ENCODE data around the gene TEX261.

The TEX261 gene

DNA sequence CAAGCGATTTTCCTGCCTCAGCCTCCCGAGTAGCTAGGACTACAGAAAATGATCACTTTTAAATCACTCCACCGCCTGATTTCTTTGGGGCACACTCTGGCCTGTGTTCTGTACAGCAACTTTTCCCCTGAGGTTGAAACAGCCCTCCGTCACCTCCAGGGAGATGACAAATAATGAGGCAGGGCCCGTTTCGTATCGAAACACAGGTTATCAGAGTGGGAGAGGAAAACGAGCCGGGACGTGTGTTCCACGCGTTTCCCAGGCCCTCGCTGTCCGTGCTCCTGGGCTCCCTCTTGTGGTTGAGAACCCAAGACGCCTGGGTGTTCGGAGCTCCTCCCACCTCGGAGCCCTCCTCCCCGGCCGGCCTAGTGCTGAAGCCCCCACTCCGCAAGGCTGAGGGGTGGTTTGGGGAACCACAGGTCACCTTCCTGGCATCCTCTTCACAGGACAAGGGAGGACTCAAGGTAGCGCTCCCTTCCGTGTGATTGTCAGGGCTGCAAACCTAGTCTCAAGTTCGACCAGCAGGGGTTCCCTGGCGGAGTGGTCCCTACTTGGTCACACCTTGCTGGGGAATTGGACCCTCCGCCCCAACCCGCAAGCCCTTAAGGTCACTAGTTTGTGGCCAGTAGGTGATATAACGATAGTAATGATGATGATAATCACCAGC is 46.2 kb downstream of the TEX261 start:
- Histone ChIP-seq H4K20me1 (ENCODE audit: insufficient read depth, low read length) (no peaks in the 10 kb centered on the region), H3K27me3 (ENCODE audit: insufficient read depth, low read length, poor library complexity) (no peaks in the 10 kb centered on the region)

DNA sequence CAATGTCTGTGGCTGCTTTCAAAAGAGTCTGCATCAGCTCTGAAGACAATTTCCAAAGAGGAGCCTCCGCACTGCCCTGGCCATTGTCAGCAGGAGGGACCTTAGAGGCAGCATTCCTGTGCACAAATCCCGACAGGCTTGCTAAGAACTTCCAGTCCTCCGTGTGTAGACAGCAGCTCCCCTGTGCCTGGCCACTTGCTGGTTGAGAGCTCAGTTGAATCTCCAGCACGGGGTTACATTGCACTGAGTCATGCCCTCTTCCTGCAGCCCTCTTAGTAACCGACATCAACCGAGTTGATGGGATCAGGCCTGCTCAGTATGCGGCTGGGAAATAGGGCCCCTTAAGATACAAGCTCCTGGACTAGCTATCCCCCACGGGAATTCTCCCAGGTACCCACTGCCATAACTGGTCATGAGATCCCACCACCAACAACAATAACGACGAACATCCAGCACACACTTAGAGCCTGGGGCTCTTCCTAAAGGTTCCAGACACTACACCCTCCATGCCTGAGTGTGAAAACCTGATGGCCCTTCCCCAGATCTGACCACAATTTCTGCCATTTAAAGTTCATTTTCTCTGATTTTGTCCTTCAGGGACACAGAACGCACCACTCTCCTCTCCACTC is 47.0 kb downstream of the TEX261 start:
- Histone ChIP-seq H4K20me1 (ENCODE audit: insufficient read depth, low read length) (no peaks in the 10 kb centered on the region), H3K4me1 (ENCODE audit: insufficient read depth, low read length) (peaks cover 29% of the 10 kb centered on the region), H3K9me3 (ENCODE audit: insufficient read depth, low read length, severe bottlenecking) (no peaks in the 10 kb centered on the region), H2AFZ (ENCODE audit: low read depth, low read length) (peak overlapping the region; percentile 86), H3K27ac (ENCODE audit: low read length) (peak overlapping the region; percentile 41), H3K27me3 (ENCODE audit: insufficient read depth, low read length, poor library complexity) (no peaks in the 10 kb centered on the region), H3K4me2 (ENCODE audit: insufficient read depth, low read length) (peak overlapping the region; percentile 56), H3K9ac (ENCODE audit: low read depth, low read length) (peak overlapping the region; percentile 49), H3K79me2 (ENCODE audit: insufficient read depth, low read length) (no peaks in the 10 kb centered on the region; the same call in 1 of the 2 replicates), H3K36me3 (ENCODE audit: insufficient read depth, low read length) (no peaks in the 10 kb centered on the region), H3K4me3 (ENCODE audit: low read depth in 1 of 2, low read length in 2 of 2) (peak overlapping the region; percentile 9 to 61; a peak in 3 of 4 replicates)
- TF ChIP-seq, protein P1, sequence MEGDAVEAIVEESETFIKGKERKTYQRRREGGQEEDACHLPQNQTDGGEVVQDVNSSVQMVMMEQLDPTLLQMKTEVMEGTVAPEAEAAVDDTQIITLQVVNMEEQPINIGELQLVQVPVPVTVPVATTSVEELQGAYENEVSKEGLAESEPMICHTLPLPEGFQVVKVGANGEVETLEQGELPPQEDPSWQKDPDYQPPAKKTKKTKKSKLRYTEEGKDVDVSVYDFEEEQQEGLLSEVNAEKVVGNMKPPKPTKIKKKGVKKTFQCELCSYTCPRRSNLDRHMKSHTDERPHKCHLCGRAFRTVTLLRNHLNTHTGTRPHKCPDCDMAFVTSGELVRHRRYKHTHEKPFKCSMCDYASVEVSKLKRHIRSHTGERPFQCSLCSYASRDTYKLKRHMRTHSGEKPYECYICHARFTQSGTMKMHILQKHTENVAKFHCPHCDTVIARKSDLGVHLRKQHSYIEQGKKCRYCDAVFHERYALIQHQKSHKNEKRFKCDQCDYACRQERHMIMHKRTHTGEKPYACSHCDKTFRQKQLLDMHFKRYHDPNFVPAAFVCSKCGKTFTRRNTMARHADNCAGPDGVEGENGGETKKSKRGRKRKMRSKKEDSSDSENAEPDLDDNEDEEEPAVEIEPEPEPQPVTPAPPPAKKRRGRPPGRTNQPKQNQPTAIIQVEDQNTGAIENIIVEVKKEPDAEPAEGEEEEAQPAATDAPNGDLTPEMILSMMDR (IDR thresholded peaks at IDR 0.05; ENCODE audit: borderline replicate concordance, extremely low read depth, low read length, poor library complexity, severe bottlenecking): no peak
- no peak for TF ChIP-seq EZH2 (IDR thresholded peaks at IDR 0.05; ENCODE audit: borderline replicate concordance, low read depth, low read length, severe bottlenecking)
- DNase-seq: peak; percentile 53
- peak; percentile 76 for ATAC-seq (ENCODE audit: insufficient read depth, low read depth)

More for the DNA sequence above, 46.2 kb downstream of the TEX261 start:
- Histone ChIP-seq H3K9ac (ENCODE audit: low read depth, low read length) (peak overlapping the region; percentile 49), H3K36me3 (ENCODE audit: insufficient read depth, low read length) (no peaks in the 10 kb centered on the region), H3K79me2 (ENCODE audit: insufficient read depth, low read length) (no peaks in the 10 kb centered on the region; the same call in 1 of the 2 replicates), H3K4me1 (ENCODE audit: insufficient read depth, low read length) (peaks cover 29% of the 10 kb centered on the region), H3K4me3 (ENCODE audit: low read depth in 1 of 2, low read length in 2 of 2) (peak overlapping the region; percentile 9 to 61; a peak in 3 of 4 replicates), H3K4me2 (ENCODE audit: insufficient read depth, low read length) (peak overlapping the region; percentile 56), H3K9me3 (ENCODE audit: insufficient read depth, low read length, severe bottlenecking) (no peaks in the 10 kb centered on the region), H2AFZ (ENCODE audit: low read depth, low read length) (peak overlapping the region; percentile 86), H3K27ac (ENCODE audit: low read length) (peak overlapping the region; percentile 41)
- peak; percentile 85 for DNase-seq
- ATAC-seq (ENCODE audit: insufficient read depth, low read depth): peak; percentile 88
- no peak for TF ChIP-seq EZH2 (IDR thresholded peaks at IDR 0.05; ENCODE audit: borderline replicate concordance, low read depth, low read length, severe bottlenecking)
- TF ChIP-seq, protein P1 (IDR thresholded peaks at IDR 0.05; ENCODE audit: borderline replicate concordance, extremely low read depth, low read length, poor library complexity, severe bottlenecking): peak; percentile 91

GRCh38 chr2:70946832-70947442 is 47.7 kb downstream of the TEX261 start:
- Histone ChIP-seq H3K4me2 (ENCODE audit: insufficient read depth, low read length) (peak overlapping the region; percentile 56), H3K27ac (ENCODE audit: low read length) (peak overlapping the region; percentile 3; the same call in 1 of the 2 replicates), H3K4me3 (ENCODE audit: low read depth in 1 of 2, low read length in 2 of 2) (peak overlapping the region in 1 of 2 experiments; percentile 61; a peak in 3 of 4 replicates), H3K4me1 (ENCODE audit: insufficient read depth, low read length) (peaks cover 29% of the 10 kb centered on the region), H2AFZ (ENCODE audit: low read depth, low read length) (peak overlapping the region; percentile 86), H3K79me2 (ENCODE audit: insufficient read depth, low read length) (no peaks in the 10 kb centered on the region; the same call in 1 of the 2 replicates), H3K27me3 (ENCODE audit: insufficient read depth, low read length, poor library complexity) (no peaks in the 10 kb centered on the region), H4K20me1 (ENCODE audit: insufficient read depth, low read length) (no peaks in the 10 kb centered on the region), H3K9me3 (ENCODE audit: insufficient read depth, low read length, severe bottlenecking) (no peaks in the 10 kb centered on the region), H3K36me3 (ENCODE audit: insufficient read depth, low read length) (no peaks in the 10 kb centered on the region), H3K9ac (ENCODE audit: low read depth, low read length) (peak overlapping the region; percentile 49)
- TF ChIP-seq, protein P1 (IDR thresholded peaks at IDR 0.05; ENCODE audit: borderline replicate concordance, extremely low read depth, low read length, poor library complexity, severe bottlenecking): peak; percentile 93
- TF ChIP-seq EZH2 (IDR thresholded peaks at IDR 0.05; ENCODE audit: borderline replicate concordance, low read depth, low read length, severe bottlenecking): no peak
- DNase-seq (peak; percentile 78), ATAC-seq (ENCODE audit: insufficient read depth, low read depth) (peak; percentile 59)
